H1 (cell line): Measurements from ENCODE around the gene SLC35D2. TPM values are rescaled to one million over a fixed set of nuclear protein-coding genes. Genes with fewer than 3 reads are reported as not detected.

Experiments used
- ATF2 ChIP-seq: IDR thresholded peaks from 2 replicates; pipeline ENCODE4 v1.6.1; 2012; ENCODE audit warnings: low read length, inconsistent platforms
- ATF3 ChIP-seq: IDR thresholded peaks from 2 replicates; pipeline ENCODE4 v1.6.1; 2011; ENCODE audit warnings: low read depth, mild to moderate bottlenecking, low read length; ENCODE audit not compliant: insufficient read depth
- CHD7 ChIP-seq: fragments of 300-600 bp; sonication (generic); IDR thresholded peaks from 2 replicates; pipeline ENCODE4 v1.7.1; 2012; ENCODE audit warnings: low read length, moderate library complexity, mild to moderate bottlenecking, inconsistent platforms; ENCODE audit not compliant: insufficient replicate concordance
- FOSL1 ChIP-seq: IDR thresholded peaks from 2 replicates; pipeline ENCODE4 v1.6.1; 2011; ENCODE audit warnings: mild to moderate bottlenecking, low read depth, low read length, moderate library complexity; ENCODE audit not compliant: insufficient read depth
- KDM1A ChIP-seq: fragments of 200-600, 300-600 bp; sonication (generic); IDR thresholded peaks from 2 replicates; pipeline ENCODE4 v1.7.1; 2016; ENCODE audit warnings: mild to moderate bottlenecking, low read length, borderline replicate concordance
- MAFK ChIP-seq: IDR thresholded peaks from 2 replicates; pipeline ENCODE4 v1.6.1; 2012; ENCODE audit warnings: low read depth, mild to moderate bottlenecking, improper control_type of control experiment, low read length
- SIX5 ChIP-seq: IDR thresholded peaks from 2 replicates; pipeline ENCODE4 v1.6.1; 2011; ENCODE audit warnings: mild to moderate bottlenecking, low read depth, low read length
- SP4 ChIP-seq: IDR thresholded peaks from 2 replicates; pipeline ENCODE4 v1.6.1; 2012; ENCODE audit warnings: low read length, inconsistent platforms
- SRF ChIP-seq: IDR thresholded peaks from 2 replicates; pipeline ENCODE4 v1.6.1; 2011; ENCODE audit warnings: mild to moderate bottlenecking, low read depth, low read length, moderate library complexity
- polyA plus RNA-seq, 7 experiments: library from polyadenylated mRNA; depleted of rRNA in 3 of 7; stranded (reverse) in 5 of 7; unstranded in 2 of 7; fragments of >200 nt in 5 of 7; fragments of 200-250 nt in 2 of 7; gene quantifications; 1 replicate in 5 of 7; 2 replicates in 1 of 7; 4 replicates in 1 of 7; pipeline versions ENCODE4 v1.2.1 to v1.2.3, GENCODE V29; 2011 to 2013; ENCODE audit warnings: missing spikeins in 2 of 7, mixed read lengths in 2 of 7
- total RNA-seq: library from RNA; stranded (reverse); fragmentation: NEBNext Ultra II Directional; extraction: Animal tissue kit (Norgen Biotek cat#: 25700); gene quantifications from 2 replicates; pipeline ENCODE4 v1.2.1, GENCODE V29; 2021

SLC35D2 gene
- total and polyA plus RNA-seq, 2 of the 8 experiments (the other 6 are each of a cell fraction or from before 2014, with no cell fraction given): 9.6 to 11.5 TPM

GRCh38 chr9:96293498-96294158 lies 89.9 kb downstream of the SLC35D2 start (continued):
- no peak for TF ChIP-seq CHD7
- no peak for TF ChIP-seq SRF
- no peak for TF ChIP-seq SIX5
- no peak for TF ChIP-seq FOSL1
- TF ChIP-seq KDM1A: no peak
- no peak for TF ChIP-seq SP4
- TF ChIP-seq ATF3: no peak
- TF ChIP-seq MAFK: no peak
- TF ChIP-seq ATF2: no peak
